Neural progenitor cell (in vitro differentiated cells): ENCODE data around the gene SLMAP. TPM values are rescaled to one million over a fixed set of nuclear protein-coding genes. Genes with fewer than 3 reads are reported as not detected.

Experiments used
- DNase-seq: peaks from one replicate; pipeline ENCODE4 v3.0.0-alpha.2; 2016; ENCODE audit warnings: low spot score
- H2AFZ ChIP-seq: fragments of 200-600 bp; sonication (generic); replicated peaks from 2 replicates; pipeline ENCODE4 v1.6.1; 2016; ENCODE audit warnings: antibody characterized with exemption
- H3F3A ChIP-seq: fragments of 200-600 bp; sonication (generic); 2 replicates; pipeline ENCODE4 v1.6.1; 2016; ENCODE audit warnings: antibody characterized with exemption, low read depth
- H3K27ac ChIP-seq: fragments of 200-600 bp; sonication (generic); 2 replicates; pipeline ENCODE4 v1.5.1; 2016; ENCODE audit warnings: mild to moderate bottlenecking
- H3K27me3 ChIP-seq: fragments of 200-600 bp; sonication (generic); 2 replicates; pipeline ENCODE4 v1.6.1; 2016; ENCODE audit warnings: mild to moderate bottlenecking, moderate library complexity
- H3K36me3 ChIP-seq: fragments of 200-600 bp; sonication (generic); 2 replicates; pipeline ENCODE4 v1.5.1; 2016
- H3K4me1 ChIP-seq: fragments of 200-600 bp; sonication (generic); 2 replicates; pipeline ENCODE4 v1.6.1; 2016; ENCODE audit warnings: mixed run types
- H3K4me2 ChIP-seq: fragments of 200-600 bp; sonication (generic); 2 replicates; pipeline ENCODE4 v1.6.1; 2016
- H3K4me3 ChIP-seq: fragments of 200-600 bp; sonication (generic); 2 replicates; pipeline ENCODE4 v1.5.1; 2016
- H3K79me2 ChIP-seq: fragments of 200-600 bp; sonication (generic); 2 replicates; pipeline ENCODE4 v1.6.1; 2016; ENCODE audit warnings: low read depth
- H3K9ac ChIP-seq: fragments of 200-600 bp; sonication (generic); 2 replicates; pipeline ENCODE4 v1.6.1; 2016
- H3K9me3 ChIP-seq: fragments of 200-600 bp; sonication (generic); 2 replicates; pipeline ENCODE4 v1.5.1; 2016; ENCODE audit warnings: low read depth
- H4K20me1 ChIP-seq: fragments of 200-600 bp; sonication (generic); 2 replicates; pipeline ENCODE4 v1.6.1; 2016; ENCODE audit warnings: low read depth
- H3K27ac Mint-ChIP-seq: 3 replicates; pipeline ENCODE4 v1.8.0; 2021; ENCODE audit warnings: mixed read lengths
- H3K27me3 Mint-ChIP-seq: 2 replicates; pipeline ENCODE4 v1.8.0; 2022; ENCODE audit warnings: low read depth, mild to moderate bottlenecking, inconsistent platforms, moderate library complexity, mixed read lengths; ENCODE audit not compliant: insufficient read depth
- H3K36me3 Mint-ChIP-seq: 3 replicates; pipeline ENCODE4 v1.8.0; 2021; ENCODE audit warnings: mixed read lengths
- H3K4me1 Mint-ChIP-seq: 3 replicates; pipeline ENCODE4 v1.8.0; 2021; ENCODE audit warnings: mixed read lengths
- H3K4me3 Mint-ChIP-seq: 3 replicates; pipeline ENCODE4 v1.8.0; 2021; ENCODE audit warnings: mild to moderate bottlenecking, moderate library complexity, mixed read lengths
- H3K9me3 Mint-ChIP-seq: 3 replicates; pipeline ENCODE4 v1.8.0; 2020; ENCODE audit warnings: mixed read lengths
- EZH2 ChIP-seq: fragments of 200-600 bp; sonication (generic); IDR thresholded peaks from 2 replicates; pipeline ENCODE4 v1.6.1; 2017; ENCODE audit warnings: antibody characterized with exemption, mild to moderate bottlenecking, moderate library complexity
- EZH2phosphoT487 ChIP-seq: fragments of 200-600 bp; sonication (generic); IDR thresholded peaks from 2 replicates; pipeline ENCODE4 v1.6.1; 2017; ENCODE audit warnings: antibody characterized with exemption
- total RNA-seq: library from RNA; depleted of rRNA; stranded (reverse); fragments of >200 nt; gene quantifications from 2 replicates; pipeline ENCODE4 v1.2.3, GENCODE V29; 2015; ENCODE audit warnings: low replicate concordance
- TF ChIP-seq, protein P1 (sequence below): fragments of 200-600 bp; sonication (generic); IDR thresholded peaks from 2 replicates; pipeline ENCODE4 v1.5.1; 2017; ENCODE audit warnings: antibody characterized with exemption, mild to moderate bottlenecking

SLMAP gene
- total RNA-seq, 1 donor from 2014 or later = 59.4 TPM

DNA sequence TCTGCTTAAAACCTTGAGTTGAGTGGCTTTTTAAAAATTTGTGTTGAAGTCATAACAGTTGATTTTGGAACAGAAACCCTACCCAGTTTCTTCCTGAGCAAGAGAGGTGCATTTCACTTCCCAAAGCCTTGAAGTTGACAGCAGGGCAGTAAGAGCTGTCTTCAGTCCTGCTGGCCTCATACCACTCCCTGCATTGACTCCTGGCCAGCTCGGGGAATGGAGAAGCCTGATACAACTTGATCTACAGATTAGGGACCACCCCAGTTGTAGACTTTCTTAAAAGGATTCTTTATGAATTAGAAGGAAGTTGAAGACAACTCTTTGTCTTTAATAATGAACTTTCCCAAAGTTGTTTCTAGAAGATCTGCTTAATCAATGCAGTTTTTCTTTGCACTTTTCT is 161.5 kb downstream of the SLMAP start:
- Histone ChIP-seq H3K27ac (no peak overlapping the region), H3K79me2 (no peaks in the 10 kb centered on the region), H3K4me1 (no peaks in the 10 kb centered on the region), H3K9ac (no peak overlapping the region), H2AFZ (no peak overlapping the region), H3K4me2 (no peak overlapping the region), H4K20me1 (no peaks in the 10 kb centered on the region), H3F3A (no peaks in the 10 kb centered on the region), H3K4me3 (no peak overlapping the region), H3K27me3 (no peaks in the 10 kb centered on the region), H3K9me3 (no peaks in the 10 kb centered on the region), H3K36me3 (peaks cover 7% of the 10 kb centered on the region)
- Mint-ChIP-seq H3K27ac (no peak overlapping the region), H3K27me3 (peaks cover 2% of the 10 kb centered on the region), H3K9me3 (no peaks in the 10 kb centered on the region), H3K36me3 (peaks cover 29% of the 10 kb centered on the region), H3K4me1 (no peaks in the 10 kb centered on the region), H3K4me3 (no peak overlapping the region)
- TF ChIP-seq, protein P1, sequence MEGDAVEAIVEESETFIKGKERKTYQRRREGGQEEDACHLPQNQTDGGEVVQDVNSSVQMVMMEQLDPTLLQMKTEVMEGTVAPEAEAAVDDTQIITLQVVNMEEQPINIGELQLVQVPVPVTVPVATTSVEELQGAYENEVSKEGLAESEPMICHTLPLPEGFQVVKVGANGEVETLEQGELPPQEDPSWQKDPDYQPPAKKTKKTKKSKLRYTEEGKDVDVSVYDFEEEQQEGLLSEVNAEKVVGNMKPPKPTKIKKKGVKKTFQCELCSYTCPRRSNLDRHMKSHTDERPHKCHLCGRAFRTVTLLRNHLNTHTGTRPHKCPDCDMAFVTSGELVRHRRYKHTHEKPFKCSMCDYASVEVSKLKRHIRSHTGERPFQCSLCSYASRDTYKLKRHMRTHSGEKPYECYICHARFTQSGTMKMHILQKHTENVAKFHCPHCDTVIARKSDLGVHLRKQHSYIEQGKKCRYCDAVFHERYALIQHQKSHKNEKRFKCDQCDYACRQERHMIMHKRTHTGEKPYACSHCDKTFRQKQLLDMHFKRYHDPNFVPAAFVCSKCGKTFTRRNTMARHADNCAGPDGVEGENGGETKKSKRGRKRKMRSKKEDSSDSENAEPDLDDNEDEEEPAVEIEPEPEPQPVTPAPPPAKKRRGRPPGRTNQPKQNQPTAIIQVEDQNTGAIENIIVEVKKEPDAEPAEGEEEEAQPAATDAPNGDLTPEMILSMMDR = no peak
- TF ChIP-seq EZH2 (no peak), EZH2phosphoT487 (no peak)
- DNase-seq = no peak

DNA sequence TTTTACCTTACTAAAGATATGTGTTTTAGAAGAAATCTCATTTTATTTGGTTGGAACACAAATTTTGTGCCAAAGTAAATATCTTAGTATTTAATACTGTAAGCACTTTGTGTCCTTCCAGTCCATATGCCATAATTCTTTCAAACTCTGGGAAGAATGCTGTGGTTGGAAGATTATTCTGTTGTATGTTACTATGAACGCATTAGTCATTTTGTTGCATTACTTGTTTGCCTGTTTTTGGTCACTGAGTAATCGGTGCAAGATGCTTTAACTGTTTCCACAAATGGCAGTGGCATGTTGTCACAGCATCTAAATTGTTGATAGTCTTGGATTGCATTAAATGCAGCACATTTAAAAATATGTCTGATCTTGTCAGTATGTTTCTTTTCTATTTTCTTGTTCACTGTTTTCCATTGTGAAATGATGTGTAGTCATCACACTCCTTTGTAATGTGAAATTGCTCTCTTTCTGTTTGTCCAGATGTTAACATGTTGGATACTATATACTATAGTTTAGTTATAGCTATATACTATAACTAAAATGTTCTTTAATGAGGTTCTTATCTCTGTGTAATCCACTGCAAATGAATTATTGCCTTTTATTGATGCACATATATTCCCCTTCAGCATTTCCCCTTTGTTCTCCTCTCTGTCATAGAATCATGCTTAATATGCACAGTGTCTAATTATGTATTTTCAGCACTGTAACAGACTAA is 162.2 kb downstream of the SLMAP start:
- TF ChIP-seq EZH2phosphoT487 (no peak), EZH2 (no peak)
- TF ChIP-seq, protein P1 = no peak
- Mint-ChIP-seq H3K4me3 (no peak overlapping the region), H3K36me3 (peaks cover 36% of the 10 kb centered on the region), H3K27ac (no peak overlapping the region), H3K4me1 (peaks cover 2% of the 10 kb centered on the region), H3K9me3 (no peaks in the 10 kb centered on the region), H3K27me3 (peaks cover 2% of the 10 kb centered on the region)
- Histone ChIP-seq H2AFZ (no peak overlapping the region), H3K27ac (no peak overlapping the region), H3K4me1 (no peaks in the 10 kb centered on the region), H3K9ac (no peak overlapping the region), H3K36me3 (peaks cover 7% of the 10 kb centered on the region), H3K27me3 (no peaks in the 10 kb centered on the region), H3F3A (no peaks in the 10 kb centered on the region), H3K79me2 (no peaks in the 10 kb centered on the region), H4K20me1 (no peaks in the 10 kb centered on the region), H3K4me3 (no peak overlapping the region), H3K4me2 (no peak overlapping the region), H3K9me3 (no peaks in the 10 kb centered on the region)
- no peak for DNase-seq

DNA sequence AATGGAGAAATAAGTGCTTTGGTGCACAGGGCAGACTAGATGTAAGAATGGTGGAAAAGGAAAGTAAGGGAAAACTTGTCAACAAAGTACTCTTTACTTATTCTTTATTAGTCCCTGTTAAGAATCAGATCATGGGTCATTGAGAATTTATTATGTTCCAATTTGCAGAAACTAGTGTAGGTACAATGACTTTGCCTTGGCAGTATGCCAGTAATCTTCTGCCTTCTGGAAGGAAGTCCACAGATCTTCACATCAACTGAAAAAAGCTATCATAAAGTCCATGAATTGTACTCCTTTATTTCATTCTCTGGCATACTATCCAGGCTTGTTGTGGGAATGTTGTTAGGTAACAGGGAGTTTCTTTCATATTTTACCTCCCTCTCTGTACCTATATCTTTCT is 163.9 kb downstream of the SLMAP start:
- no peak for TF ChIP-seq EZH2phosphoT487
- TF ChIP-seq, protein P1 = no peak
- no peak for TF ChIP-seq EZH2
- H3K9me3 Mint-ChIP-seq = no peaks in the 10 kb centered on the region
- Histone ChIP-seq H4K20me1 (no peaks in the 10 kb centered on the region), H3K79me2 (no peaks in the 10 kb centered on the region), H3K27ac (no peak overlapping the region), H3K9ac (no peak overlapping the region), H2AFZ (no peak overlapping the region), H3K27me3 (no peaks in the 10 kb centered on the region), H3K4me1 (no peaks in the 10 kb centered on the region), H3K4me2 (no peak overlapping the region), H3K9me3 (no peaks in the 10 kb centered on the region), H3K36me3 (peaks cover 7% of the 10 kb centered on the region), H3F3A (no peaks in the 10 kb centered on the region), H3K4me3 (no peak overlapping the region)
- no peak for DNase-seq
- peaks cover 37% of the 10 kb centered on the region for H3K36me3 Mint-ChIP-seq
- peaks cover 2% of the 10 kb centered on the region for H3K4me1 Mint-ChIP-seq
- no peaks in the 10 kb centered on the region for H3K27me3 Mint-ChIP-seq
- H3K4me3 Mint-ChIP-seq = no peak overlapping the region
- H3K27ac Mint-ChIP-seq = no peak overlapping the region
